ENCODE measurements around the gene LRRC55. TPM values are rescaled to one million over a fixed set of nuclear protein-coding genes. Genes with fewer than 3 reads are reported as not detected.
A peak's percentile ranks its signal among the peaks of the same experiment; 100 is the strongest.

The LRRC55 gene
- total and polyA plus RNA-seq, 2 experiments from 2014 or later = 0.21 TPM; not detected in 1

GRCh38 chr11:57231539-57232253 is 49.9 kb downstream of the LRRC55 start:
- no peaks in the 10 kb centered on the region for H3K36me3 ChIP-seq
- H3K27me3 ChIP-seq = no peaks in the 10 kb centered on the region
- H3K4me1 ChIP-seq (ENCODE audit: low read depth) = peaks cover 19% of the 10 kb centered on the region
- H3K9me3 ChIP-seq (ENCODE audit: low read depth) = no peaks in the 10 kb centered on the region
- H3K27ac ChIP-seq = no peak overlapping the region
- no peak overlapping the region for H3K4me3 ChIP-seq
- no peak for DNase-seq (ENCODE audit: low read depth in 1 of 2, low spot score in 1 of 2)
- TF ChIP-seq CTCF (IDR thresholded peaks at IDR 0.05; ENCODE audit: low read depth, low read length) = no peak

GRCh38 chr11:57233702-57234101 is 51.9 kb downstream of the LRRC55 start:
- no peaks in the 10 kb centered on the region for H3K36me3 ChIP-seq
- no peak for DNase-seq (ENCODE audit: low read depth in 1 of 2, low spot score in 1 of 2)
- no peak for TF ChIP-seq CTCF (IDR thresholded peaks at IDR 0.05; ENCODE audit: low read depth, low read length)
- H3K4me3 ChIP-seq = no peak overlapping the region
- no peaks in the 10 kb centered on the region for H3K27me3 ChIP-seq
- no peaks in the 10 kb centered on the region for H3K9me3 ChIP-seq (ENCODE audit: low read depth)
- no peak overlapping the region for H3K27ac ChIP-seq
- H3K4me1 ChIP-seq (ENCODE audit: low read depth) = peaks cover 28% of the 10 kb centered on the region

GRCh38 chr11:57235761-57236703 is 54.3 kb downstream of the LRRC55 start:
- no peak for TF ChIP-seq CTCF (IDR thresholded peaks at IDR 0.05; ENCODE audit: low read depth, low read length)
- peak overlapping the region; percentile 35 for H3K27ac ChIP-seq

GRCh38 chr11:57237204-57237681 is 55.5 kb downstream of the LRRC55 start, which contains the start of gene APLNR:
TSS of gene APLNR (minus strand) at chr11:57237250. CDS start at chr11:57237004, 246 bp downstream.
- Histone ChIP-seq H3K4me3 (peak within 1 kb of the TSS; percentile 21), H3K27ac (peak within 1 kb of the TSS; percentile 24), H3K27me3 (no peaks in the 10 kb centered on the region), H3K9me3 (ENCODE audit: low read depth) (no peaks in the 10 kb centered on the region), H3K4me1 (ENCODE audit: low read depth) (peaks cover 61% of the 10 kb centered on the region), H3K36me3 (no peaks in the 10 kb centered on the region)
- TF ChIP-seq CTCF (IDR thresholded peaks at IDR 0.05; ENCODE audit: low read depth, low read length) = no peak
- peak; percentile 35 to 52 for DNase-seq (ENCODE audit: low read depth in 1 of 2, low spot score in 1 of 2)

More at GRCh38 chr11:57235761-57236703, 54.3 kb downstream of the LRRC55 start:
- no peaks in the 10 kb centered on the region for H3K9me3 ChIP-seq (ENCODE audit: low read depth)
- DNase-seq (ENCODE audit: low read depth in 1 of 2, low spot score in 1 of 2) = no peak
- no peaks in the 10 kb centered on the region for H3K36me3 ChIP-seq
- peaks cover 50% of the 10 kb centered on the region for H3K4me1 ChIP-seq (ENCODE audit: low read depth)
- H3K4me3 ChIP-seq = peak overlapping the region; percentile 21
- no peaks in the 10 kb centered on the region for H3K27me3 ChIP-seq

- DNase-seq (ENCODE audit: low read depth in 1 of 2, low spot score in 1 of 2) = no peak
- peak overlapping the region; percentile 82 for H3K27ac ChIP-seq
Observed at GRCh38 chr11:57239348-57239747, 57.6 kb downstream of the LRRC55 start.

More at GRCh38 chr11:57239348-57239747, 57.6 kb downstream of the LRRC55 start:
- Histone ChIP-seq H3K27me3 (no peaks in the 10 kb centered on the region), H3K9me3 (ENCODE audit: low read depth) (no peaks in the 10 kb centered on the region), H3K4me1 (ENCODE audit: low read depth) (peaks cover 65% of the 10 kb centered on the region), H3K36me3 (no peaks in the 10 kb centered on the region), H3K4me3 (no peak overlapping the region)
- TF ChIP-seq CTCF (IDR thresholded peaks at IDR 0.05; ENCODE audit: low read depth, low read length) = no peak
